Measurements from ENCODE around the gene GJC1. TPM values are rescaled to one million over a fixed set of nuclear protein-coding genes. Genes with fewer than 3 reads are reported as not detected.

GJC1 gene
- total and polyA plus RNA-seq, 2 of the 8 experiments (the other 6 are each of a cell fraction or from before 2014, with no cell fraction given): 29.1 to 154 TPM

DNA sequence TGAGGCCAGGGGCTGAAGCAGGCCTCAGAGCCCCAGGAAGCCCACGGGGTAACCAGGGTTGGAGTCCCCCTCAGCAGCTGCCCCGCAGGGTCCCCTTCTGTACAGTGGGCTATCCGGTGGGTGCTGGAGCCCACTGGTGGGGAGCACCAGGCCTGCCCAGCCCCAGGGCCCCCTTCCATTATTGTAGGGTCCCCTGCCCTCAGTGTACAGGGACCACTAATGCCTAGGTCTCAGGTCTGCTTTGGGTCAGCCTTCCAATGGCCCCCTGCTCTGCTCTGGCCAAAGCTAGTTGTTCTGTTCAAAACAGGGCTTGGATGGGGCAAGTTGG lies 70.2 kb downstream of the GJC1 start (continued):
- TF ChIP-seq, protein P1, sequence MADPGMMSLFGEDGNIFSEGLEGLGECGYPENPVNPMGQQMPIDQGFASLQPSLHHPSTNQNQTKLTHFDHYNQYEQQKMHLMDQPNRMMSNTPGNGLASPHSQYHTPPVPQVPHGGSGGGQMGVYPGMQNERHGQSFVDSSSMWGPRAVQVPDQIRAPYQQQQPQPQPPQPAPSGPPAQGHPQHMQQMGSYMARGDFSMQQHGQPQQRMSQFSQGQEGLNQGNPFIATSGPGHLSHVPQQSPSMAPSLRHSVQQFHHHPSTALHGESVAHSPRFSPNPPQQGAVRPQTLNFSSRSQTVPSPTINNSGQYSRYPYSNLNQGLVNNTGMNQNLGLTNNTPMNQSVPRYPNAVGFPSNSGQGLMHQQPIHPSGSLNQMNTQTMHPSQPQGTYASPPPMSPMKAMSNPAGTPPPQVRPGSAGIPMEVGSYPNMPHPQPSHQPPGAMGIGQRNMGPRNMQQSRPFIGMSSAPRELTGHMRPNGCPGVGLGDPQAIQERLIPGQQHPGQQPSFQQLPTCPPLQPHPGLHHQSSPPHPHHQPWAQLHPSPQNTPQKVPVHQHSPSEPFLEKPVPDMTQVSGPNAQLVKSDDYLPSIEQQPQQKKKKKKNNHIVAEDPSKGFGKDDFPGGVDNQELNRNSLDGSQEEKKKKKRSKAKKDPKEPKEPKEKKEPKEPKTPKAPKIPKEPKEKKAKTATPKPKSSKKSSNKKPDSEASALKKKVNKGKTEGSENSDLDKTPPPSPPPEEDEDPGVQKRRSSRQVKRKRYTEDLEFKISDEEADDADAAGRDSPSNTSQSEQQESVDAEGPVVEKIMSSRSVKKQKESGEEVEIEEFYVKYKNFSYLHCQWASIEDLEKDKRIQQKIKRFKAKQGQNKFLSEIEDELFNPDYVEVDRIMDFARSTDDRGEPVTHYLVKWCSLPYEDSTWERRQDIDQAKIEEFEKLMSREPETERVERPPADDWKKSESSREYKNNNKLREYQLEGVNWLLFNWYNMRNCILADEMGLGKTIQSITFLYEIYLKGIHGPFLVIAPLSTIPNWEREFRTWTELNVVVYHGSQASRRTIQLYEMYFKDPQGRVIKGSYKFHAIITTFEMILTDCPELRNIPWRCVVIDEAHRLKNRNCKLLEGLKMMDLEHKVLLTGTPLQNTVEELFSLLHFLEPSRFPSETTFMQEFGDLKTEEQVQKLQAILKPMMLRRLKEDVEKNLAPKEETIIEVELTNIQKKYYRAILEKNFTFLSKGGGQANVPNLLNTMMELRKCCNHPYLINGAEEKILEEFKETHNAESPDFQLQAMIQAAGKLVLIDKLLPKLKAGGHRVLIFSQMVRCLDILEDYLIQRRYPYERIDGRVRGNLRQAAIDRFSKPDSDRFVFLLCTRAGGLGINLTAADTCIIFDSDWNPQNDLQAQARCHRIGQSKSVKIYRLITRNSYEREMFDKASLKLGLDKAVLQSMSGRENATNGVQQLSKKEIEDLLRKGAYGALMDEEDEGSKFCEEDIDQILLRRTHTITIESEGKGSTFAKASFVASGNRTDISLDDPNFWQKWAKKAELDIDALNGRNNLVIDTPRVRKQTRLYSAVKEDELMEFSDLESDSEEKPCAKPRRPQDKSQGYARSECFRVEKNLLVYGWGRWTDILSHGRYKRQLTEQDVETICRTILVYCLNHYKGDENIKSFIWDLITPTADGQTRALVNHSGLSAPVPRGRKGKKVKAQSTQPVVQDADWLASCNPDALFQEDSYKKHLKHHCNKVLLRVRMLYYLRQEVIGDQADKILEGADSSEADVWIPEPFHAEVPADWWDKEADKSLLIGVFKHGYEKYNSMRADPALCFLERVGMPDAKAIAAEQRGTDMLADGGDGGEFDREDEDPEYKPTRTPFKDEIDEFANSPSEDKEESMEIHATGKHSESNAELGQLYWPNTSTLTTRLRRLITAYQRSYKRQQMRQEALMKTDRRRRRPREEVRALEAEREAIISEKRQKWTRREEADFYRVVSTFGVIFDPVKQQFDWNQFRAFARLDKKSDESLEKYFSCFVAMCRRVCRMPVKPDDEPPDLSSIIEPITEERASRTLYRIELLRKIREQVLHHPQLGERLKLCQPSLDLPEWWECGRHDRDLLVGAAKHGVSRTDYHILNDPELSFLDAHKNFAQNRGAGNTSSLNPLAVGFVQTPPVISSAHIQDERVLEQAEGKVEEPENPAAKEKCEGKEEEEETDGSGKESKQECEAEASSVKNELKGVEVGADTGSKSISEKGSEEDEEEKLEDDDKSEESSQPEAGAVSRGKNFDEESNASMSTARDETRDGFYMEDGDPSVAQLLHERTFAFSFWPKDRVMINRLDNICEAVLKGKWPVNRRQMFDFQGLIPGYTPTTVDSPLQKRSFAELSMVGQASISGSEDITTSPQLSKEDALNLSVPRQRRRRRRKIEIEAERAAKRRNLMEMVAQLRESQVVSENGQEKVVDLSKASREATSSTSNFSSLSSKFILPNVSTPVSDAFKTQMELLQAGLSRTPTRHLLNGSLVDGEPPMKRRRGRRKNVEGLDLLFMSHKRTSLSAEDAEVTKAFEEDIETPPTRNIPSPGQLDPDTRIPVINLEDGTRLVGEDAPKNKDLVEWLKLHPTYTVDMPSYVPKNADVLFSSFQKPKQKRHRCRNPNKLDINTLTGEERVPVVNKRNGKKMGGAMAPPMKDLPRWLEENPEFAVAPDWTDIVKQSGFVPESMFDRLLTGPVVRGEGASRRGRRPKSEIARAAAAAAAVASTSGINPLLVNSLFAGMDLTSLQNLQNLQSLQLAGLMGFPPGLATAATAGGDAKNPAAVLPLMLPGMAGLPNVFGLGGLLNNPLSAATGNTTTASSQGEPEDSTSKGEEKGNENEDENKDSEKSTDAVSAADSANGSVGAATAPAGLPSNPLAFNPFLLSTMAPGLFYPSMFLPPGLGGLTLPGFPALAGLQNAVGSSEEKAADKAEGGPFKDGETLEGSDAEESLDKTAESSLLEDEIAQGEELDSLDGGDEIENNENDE (IDR thresholded peaks at IDR 0.05; ENCODE audit: insufficient replicate concordance, low read length): no peak
- TF ChIP-seq TEAD4 (IDR thresholded peaks at IDR 0.05; ENCODE audit: low read depth, low read length): no peak
- no peak for TF ChIP-seq SP2 (IDR thresholded peaks at IDR 0.05; ENCODE audit: low read length)
- no peak for TF ChIP-seq SP1 (IDR thresholded peaks at IDR 0.05; ENCODE audit: low read depth, low read length)
- no peak for TF ChIP-seq FOSL1 (IDR thresholded peaks at IDR 0.05; ENCODE audit: insufficient read depth, low read depth, low read length)
- no peak for TF ChIP-seq CEBPB (IDR thresholded peaks at IDR 0.05; ENCODE audit: low read depth, low read length)

Measured in H1 (cell line).